Fibroblast of skin of left biceps (primary cell): ENCODE measurements around the gene CDH1.
"Not testable (repeated sequence)": the region's sequence is repeated elsewhere in the genome, so short reads cannot be mapped to it uniquely, and the experiment has no call there.

ENCODE experiments used
- DNase-seq, 2 experiments: peaks; one replicate each; pipeline ENCODE4 v3.0.0-alpha.2; 2013; ENCODE audit warnings: low read depth in 2 of 2

CDH1 gene

DNA sequence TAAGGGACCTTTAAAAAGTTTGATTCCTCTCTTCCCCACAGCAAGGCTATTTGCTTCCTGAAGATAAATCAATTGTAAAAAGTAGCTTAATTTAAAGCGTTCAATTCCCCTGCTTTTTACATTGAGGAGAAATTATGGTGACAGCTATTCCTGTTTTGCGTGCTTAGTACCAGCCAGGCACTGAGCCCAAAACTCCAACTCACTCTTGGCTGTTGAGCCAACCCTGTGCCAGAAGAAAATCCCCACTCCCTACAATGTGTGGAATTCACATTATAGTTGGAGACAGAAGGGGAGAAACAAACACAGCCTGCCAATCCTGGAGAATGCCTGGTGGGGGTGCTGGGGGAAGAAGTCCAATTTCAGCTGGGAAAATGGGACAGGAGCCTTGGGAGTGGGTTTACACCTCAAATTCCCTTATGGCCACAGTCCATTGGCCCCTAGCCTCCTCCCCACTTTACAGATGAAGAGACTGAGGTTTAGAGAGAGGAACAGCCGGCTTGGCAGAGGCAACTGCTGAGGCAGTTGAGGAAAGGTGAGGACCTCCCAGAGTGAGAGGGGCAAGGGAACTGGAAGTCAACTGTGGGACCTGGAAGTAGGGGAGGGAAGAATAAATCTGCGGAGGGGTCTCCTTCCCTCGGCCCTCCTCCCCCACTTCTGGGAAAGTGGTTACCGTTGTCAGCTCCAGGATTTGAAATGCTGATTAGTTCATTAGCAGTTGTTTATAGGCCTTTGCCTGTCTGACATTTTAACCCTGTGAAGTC is 26.1 kb downstream of the CDH1 start:
- peak in 1 of 2 experiments; percentile 6 for DNase-seq

GRCh38 chr16:68764862-68765261 is 27.8 kb downstream of the CDH1 start:
- DNase-seq = no peak

- no peak for DNase-seq
These were observed 30.5 kb downstream of the CDH1 start for GRCh38 chr16:68767581-68767980.

- DNase-seq = no peak
These were observed 31.1 kb downstream of the CDH1 start for GRCh38 chr16:68768175-68768574.

DNA sequence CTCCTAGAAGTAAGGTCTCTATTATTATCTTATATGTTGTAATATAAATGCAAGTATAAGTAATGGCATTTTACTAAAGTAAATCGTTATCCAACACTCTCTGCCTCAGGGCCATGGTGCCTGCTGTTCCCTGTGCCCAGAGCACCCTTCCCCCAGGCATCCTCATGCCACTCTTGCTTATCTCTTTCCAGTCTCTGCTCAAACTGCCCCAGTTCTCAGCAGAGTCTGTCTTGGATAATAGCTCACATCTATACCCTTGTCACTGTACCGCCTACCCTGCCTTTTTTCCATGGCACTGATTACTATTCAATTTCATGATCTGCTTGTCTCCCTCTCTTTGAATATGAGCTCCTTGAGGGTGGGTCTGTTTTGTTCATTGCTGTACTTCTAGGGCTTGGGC is 31.7 kb downstream of the CDH1 start:
- DNase-seq = no peak

- no peak for DNase-seq
These were observed 33.6 kb downstream of the CDH1 start for GRCh38 chr16:68770671-68771070.

GRCh38 chr16:68772030-68772681 is 35.1 kb downstream of the CDH1 start:
- DNase-seq = no peak

DNA sequence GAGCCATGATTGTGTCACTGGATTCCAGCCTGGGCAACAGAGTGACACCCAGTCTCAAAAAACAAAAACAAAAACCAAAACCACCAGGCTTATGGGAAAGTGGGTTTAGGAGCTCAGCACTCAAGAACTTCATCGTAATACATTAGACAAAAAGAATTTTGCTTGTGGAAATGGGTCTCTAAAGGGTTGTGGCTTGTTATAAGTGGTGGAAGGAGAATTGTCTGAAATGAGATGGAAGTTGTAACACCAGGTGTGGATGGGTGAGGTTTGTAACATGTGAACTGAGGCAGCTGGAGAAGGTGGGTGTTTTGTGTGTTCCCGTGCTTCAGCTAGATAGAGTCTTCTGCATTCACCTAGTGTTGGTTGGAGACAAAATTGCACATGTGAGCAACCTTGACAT is 35.8 kb downstream of the CDH1 start:
- DNase-seq = no peak

DNA sequence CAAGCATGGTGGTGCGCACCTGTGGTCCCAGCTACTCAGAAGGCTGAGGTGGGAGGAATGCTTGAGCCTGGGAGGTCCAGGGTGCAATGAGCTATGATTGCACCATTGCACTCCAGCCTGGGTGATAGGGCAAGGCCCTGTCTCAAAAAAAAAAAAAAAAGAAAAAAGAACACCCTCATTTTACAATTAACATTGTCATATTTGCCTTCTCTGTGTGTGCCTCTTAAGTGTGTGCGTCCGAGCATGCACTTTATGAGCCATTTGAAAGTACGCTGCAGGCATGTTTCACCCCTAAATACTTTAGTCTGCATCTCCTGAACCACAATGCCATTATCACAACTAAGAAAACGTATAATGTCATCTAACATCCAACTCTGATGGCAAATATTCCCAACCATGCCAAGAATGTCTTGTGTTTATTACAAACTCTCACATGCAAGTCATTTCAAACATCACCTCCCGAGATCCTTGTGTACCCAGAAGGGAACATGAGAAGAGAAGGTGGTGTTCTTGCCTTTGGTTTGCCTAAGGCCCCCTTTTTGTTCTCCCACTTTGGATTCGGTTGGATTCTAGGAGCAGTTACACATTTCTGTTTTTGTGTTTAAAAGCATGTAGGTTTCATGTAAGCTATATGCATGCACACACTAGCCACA is 38.0 kb downstream of the CDH1 start:
- DNase-seq = no peak

GRCh38 chr16:68776821-68777485 is 39.9 kb downstream of the CDH1 start:
- no peak for DNase-seq

DNA sequence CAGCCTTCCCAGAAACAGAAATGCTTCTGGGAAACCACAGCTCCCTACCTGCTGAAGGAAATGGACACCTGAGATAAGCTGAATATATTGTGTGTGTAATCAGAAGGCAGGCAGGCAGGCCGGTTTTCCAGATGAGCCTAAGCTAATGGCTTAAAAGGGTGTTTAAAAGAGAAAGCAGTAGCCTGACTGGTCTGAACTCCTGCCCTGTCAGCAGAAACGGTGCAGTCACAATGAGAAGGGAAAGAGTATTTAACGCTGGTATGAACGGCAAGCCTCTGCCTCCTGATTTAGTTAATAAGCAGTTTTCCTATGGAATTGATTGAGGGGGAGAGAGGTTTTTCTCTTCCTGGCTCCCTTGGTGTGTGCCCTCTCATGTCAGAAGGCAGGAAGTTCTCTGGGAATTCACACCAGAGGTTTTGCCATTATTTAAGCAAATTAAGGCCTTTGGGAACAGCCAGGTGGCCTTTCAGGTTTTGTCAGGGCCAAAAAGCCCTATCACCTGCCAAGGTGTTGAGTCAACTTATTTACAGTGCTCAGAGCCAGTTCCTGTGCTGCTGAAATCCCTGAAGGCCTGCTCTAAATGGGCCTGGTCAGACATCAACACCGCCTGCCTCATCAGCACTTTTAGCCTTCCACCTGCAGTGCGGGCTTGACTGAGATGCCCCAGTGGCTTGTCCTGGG is 41.6 kb downstream of the CDH1 start:
- no peak for DNase-seq

DNA sequence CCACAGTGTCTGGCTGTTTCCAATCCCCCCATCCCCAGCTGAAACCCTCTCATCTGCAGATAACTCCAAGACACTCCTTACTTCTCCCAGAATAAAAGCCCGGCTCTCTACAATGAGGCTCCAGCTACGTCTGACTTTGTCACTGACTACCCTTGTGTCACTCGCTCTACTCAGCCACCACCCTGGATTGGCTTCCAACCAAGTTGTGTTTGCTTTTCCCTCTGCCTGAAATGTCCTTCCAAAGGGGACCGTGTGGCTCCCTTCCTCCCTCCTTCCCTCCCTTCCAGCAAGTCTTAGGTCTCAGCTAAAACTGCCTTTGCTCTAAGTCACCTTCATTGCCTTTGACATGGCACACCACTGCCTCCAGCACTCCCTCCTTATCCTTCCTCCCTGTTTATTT is 42.8 kb downstream of the CDH1 start:
- DNase-seq = no peak

DNA sequence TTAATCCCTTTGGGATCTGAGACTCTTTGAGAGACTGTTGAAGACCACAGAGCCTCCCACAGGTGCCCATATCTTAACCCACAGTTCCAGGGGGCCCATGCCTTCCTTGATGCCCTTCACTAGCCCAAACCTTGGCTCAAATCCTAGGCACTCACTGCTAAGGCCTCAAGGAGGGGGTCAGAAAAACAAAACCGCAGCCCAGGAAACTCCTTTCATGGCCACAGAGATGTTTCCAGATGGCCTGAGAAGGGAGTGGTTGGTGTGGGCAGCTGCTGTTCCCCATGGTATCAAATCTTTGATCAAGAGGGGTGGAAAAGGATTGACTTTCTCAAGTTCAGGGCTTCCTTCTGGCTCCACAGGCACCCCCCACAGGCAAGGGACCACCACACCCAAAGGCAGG is 44.7 kb downstream of the CDH1 start:
- no peak for DNase-seq

- no peak for DNase-seq
These were observed 45.4 kb downstream of the CDH1 start for GRCh38 chr16:68782198-68783174.

DNA sequence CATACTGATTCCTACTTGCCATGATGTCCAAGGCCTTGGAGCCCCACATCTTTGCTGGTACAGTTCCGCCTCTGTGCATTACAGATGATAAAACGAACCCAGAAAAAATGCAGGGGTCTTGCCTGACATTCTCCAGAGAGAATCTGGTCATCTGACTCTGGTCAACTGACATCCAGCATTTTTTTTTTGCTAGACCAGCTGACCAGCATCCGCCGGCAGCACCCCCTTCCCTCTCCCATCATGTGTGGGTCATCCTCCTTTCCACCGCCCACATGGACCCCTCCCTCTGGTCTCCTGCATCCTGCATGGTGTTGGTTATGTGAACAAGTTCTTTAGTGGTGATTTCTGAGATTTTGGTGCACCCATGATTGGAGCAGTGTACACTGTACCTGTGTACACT is 47.1 kb downstream of the CDH1 start:
- no peak for DNase-seq

DNA sequence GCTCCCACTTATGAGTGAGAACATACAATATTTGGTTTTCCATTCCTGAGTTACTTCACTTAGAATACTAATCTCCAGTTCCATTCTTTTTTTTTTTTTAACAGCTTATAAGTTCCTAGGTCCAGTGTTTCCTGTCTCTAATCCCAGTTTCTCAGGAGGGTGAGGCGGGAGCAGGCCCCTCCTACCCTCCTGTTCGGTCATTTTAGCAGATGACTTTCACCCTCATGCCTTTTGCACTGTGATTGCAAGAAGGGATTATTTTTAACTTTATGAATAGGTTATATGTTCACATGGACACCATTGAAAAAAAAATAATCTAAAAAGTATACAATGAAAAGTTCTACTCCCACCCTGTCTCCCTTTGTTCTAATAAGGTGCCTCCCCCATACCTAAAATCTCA is 47.6 kb downstream of the CDH1 start:
- DNase-seq = no peak

DNA sequence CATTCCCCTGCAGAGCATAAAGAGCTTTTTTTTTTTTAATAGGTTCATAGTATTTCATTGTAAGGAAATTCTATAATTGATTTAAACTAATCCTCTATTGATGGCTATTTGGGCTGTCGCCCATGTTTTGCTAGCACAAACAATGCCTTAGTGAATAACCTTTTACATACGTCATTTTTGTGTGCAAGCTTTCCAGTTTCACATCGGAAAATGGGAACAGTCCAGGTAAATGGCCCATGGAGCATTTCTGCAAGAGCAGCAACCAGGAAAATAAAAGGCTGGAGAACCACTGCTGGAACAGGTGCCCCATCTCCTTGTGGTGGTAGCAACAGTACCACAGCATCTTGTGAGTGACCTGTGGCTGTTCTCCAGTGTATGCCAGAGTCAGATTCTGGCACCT is 48.6 kb downstream of the CDH1 start:
- DNase-seq = no peak

GRCh38 chr16:68786685-68787418 is 49.8 kb downstream of the CDH1 start:
- DNase-seq = peak; percentile 44 to 47

DNA sequence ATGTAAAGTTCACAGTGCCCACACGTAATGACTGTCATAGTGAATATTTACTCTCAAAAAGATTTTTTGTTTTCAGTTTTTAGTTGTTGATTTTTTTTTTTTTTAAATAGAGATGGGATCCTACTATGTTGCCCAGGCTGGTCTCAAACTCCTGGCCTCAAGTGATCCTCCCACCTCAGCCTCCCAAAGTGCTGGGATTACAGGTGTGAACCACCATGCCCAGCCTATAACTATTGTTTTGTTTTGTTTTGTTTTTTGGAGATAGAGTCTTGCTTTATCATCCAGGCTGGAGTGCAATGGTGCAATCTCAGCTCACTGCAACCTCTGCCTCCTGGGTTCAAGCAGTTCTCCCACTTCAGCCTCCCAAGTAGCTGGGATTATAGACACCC is 50.3 kb downstream of the CDH1 start:
- DNase-seq = not testable (repeated sequence)

- DNase-seq = peak; percentile 73
These were observed 53.2 kb downstream of the CDH1 start for GRCh38 chr16:68790130-68790761.
